GM11168 (cell line): Measurements from ENCODE around the gene RAC3.

Experiments
- in situ Hi-C: fragments of 300-500 bp; cut with MboI; formaldehyde crosslinking; loops from one replicate; pipeline ENCODE4 v1.12.0; 2022; ENCODE audit warnings: low sequenced_read_pairs; ENCODE audit not compliant: unreplicated experiment

The RAC3 gene

DNA sequence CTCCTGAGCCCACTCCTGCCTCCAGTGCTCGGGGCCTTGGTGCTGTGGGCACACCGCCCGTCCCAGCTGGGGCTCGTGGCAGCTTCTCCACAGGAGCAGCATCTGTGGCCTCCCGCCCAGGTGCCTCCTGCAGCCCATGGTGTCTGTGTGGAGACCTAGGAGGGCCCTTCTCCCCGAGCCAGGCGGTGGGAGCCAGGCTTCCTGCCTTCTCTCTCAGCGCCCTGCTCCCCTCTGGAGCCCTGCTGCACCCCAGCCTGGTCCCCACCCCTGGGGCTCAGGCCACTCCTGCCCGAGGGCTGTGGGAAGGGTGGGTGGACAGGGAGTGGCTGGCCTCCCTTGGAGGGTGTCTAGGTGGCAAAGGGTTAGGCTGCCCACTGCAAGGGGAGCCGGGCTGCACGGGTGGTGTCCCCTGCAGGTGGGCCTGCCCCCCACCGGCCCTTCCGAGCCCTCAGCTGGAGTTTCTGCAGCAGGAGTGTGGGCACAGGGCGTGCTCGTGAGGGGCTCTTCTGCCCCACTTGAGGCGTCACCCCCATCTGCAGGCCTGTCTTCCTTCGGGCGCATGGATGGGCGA is 19.8 kb upstream of the RAC3 start:
- in situ Hi-C loops: no loop called here

GRCh38 chr17:82012261-82012639 is 19.2 kb upstream of the RAC3 start:
- in situ Hi-C loops: no loop called here

- in situ Hi-C loops: no loop called here
These were observed 18.7 kb upstream of the RAC3 start for GRCh38 chr17:82012640-82013295.

GRCh38 chr17:82013341-82013740 is 18.1 kb upstream of the RAC3 start:
- in situ Hi-C loops: no loop called here

- in situ Hi-C loops: no loop called here
These were observed 17.6 kb upstream of the RAC3 start for GRCh38 chr17:82013772-82014321.

GRCh38 chr17:82014432-82014831 is 17.0 kb upstream of the RAC3 start:
- in situ Hi-C loops: no loop called here

DNA sequence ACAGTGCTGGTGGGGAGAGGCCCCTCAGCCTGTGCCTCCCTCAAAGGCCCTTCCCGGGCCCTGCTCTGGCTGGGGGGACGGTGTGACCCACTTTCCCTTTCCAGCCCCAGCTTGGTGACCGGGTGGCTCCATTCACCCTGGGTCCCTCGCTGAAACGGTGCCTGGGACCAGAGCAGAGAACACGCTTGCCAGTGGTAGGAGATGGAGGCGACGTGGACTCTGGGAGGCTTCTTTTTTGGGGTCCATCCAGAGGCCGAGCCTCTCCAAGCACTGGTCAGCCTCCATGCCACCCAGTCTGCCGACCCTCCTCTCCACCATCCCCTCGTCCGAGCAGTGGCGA is 16.5 kb upstream of the RAC3 start:
- in situ Hi-C loops: no loop called here

DNA sequence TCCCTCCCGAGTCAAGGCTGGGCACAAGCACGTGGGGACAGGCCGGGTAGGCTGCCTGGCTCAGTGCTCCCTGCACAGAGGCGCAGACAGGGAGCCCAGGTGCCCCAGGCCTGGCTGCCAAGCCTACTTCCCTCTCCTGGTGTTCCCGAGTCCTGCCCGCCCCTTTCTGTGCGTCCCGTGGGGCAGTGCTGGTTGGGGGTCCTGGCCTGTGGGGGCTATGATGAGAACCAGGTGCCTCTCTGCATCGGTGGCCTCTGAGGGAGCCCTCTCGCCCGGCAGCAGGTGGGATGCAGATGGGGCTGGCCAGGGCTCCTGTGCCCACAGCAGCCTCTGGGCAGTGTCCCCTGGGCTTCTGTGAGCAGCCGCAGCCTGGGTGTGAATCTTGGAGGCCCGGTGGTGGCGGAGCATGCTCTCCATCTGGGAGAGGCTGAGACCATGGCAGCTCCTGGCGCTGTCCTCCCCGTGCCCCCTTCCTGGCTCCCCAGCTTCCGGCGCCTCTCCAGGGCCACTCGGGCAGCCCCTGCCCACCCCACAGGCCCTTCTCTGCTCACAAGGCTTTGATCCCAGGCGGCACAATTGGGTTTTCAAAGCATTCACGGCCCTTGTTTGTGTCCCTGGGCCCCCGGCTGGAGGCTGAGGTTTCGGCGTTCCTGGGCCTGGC is 16.0 kb upstream of the RAC3 start:
- in situ Hi-C loops: no loop called here

- in situ Hi-C loops: no loop called here
These were observed 15.2 kb upstream of the RAC3 start for GRCh38 chr17:82016061-82016874.

- in situ Hi-C loops: no loop called here
These were observed 14.5 kb upstream of the RAC3 start for GRCh38 chr17:82016875-82017459.

DNA sequence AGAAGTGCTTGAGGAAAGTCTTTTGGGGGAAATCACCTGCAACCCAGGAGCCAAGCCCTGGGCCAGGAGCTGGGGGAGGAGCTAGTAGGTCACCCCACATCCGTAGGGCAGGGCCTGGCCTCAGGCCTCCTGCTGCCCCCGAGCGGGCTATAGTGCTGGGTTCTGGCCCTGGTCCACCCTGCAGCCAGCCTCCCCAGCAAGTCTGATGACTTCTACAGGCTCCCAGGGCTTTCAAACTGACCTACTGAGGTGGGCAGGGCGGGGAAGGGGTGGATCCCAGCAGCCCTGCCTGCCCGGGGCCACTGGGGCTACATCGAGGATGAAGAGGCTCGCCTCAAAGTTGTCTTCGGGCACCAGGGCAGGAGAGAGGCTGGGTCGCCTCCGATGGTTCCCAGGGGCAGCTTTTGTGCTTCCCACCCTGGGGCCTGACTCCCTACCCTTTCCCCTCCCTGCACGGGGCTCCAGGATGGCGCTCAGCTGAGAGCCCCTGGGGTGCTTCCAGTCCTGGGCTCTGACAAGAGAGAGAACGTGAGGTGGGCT is 13.8 kb upstream of the RAC3 start:
- in situ Hi-C loops: no loop called here

DNA sequence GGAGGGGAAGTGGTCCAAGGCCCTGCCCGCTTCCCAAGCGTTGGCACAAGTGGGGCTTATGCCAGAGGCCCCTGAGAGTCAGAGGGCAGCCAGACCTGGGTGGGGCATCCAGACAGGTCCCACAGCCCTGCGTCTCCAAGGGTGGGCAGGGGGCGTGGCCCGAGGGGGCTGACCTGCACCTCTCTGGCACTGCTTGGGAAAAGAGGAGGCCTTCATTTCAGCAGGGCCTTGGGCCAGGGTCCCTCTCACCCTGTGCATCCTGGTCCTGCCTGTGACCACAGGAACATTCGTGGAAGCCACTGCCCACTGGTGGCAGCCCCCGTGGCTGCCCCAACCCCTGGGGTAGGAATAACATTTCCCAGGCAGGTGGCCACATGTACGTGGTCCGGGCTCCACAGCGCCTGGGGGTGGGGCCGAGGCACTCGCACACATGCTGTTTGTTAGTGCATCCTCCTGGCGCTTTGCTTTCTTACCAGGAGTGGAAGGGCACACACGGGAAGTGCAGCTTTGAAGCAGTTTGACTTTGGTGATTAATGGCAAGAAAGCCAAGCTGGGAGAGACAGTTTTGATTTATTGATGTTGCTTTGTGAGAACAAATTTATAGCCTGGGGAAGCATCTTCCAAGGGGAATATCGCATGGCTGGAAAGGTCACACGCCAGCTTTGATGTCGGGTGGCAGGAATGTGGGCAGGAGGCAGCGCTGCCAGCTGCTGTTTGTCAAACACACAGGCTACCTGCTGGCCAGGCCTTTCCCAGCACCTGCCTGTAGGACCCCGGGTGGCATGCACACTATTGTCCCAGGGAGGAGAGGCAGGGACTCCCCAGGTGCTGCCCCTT is 13.1 kb upstream of the RAC3 start:
- in situ Hi-C loops: no loop called here

GRCh38 chr17:82018989-82019689 is 12.3 kb upstream of the RAC3 start:
- in situ Hi-C loops: no loop called here

GRCh38 chr17:82019690-82020571 is 11.5 kb upstream of the RAC3 start:
- in situ Hi-C loops: no loop called here

GRCh38 chr17:82020572-82021106 is 10.8 kb upstream of the RAC3 start:
- in situ Hi-C loops: no loop called here

DNA sequence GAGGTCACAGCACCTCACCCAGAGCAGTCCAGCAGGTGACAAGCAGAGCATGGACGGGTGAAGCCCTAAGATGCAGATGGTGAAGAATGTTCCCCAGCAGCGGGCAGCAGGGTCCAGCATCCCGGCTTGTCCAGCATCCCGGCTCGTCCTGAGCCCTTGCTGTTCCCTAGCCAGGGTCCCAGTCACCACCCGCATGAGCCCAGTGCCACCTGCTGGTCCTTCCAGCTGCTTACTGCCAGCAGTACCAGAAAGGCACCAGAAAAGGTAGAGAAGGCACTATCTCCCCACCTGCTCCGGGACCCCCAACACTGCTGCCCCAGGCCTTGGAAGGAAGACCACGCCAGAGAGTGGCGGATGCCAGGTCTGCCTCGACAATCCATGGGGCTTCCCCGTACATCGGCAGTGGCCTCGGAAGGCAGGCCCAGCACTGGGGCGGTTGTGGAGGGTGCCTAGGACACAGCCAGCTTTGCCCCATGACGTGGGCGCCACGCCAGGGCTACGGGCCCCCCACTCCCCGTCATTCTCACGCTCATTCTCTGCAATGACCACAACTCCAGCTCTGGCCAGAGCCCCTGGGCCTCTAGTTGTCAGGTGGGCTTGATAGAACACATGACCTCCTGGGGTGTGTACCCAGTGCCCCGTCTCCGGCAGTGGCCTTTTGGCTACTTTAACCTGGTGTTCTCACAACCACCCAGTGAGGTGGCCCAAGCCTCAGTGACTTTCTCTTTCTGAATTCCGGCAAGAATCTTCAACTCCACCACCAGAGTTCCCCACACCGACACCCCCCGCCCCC is 10.2 kb upstream of the RAC3 start:
- in situ Hi-C loops: no loop called here

DNA sequence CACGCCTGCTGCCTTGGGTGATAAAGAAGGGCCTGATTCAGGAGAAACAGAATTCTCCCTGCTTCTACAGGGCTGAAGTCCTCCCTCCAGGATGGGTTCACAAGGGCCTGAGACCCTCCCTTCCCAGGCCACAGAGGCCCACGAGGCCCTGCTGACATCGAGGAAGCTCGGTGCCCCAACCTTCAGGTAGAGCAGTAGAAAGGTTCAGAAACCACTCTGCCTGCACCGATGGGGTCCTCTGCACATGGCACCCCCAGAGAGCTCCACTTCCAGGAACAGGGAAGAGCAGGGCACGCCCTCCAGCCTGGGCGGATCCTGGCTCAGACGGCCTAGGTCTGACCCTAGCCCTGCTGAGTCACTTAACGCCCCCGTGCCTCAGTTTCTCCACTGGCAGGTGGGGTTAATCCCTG is 9.6 kb upstream of the RAC3 start:
- in situ Hi-C loops: no loop called here
